ENCODE results near the gene GAS1.

The GAS1 gene

DNA sequence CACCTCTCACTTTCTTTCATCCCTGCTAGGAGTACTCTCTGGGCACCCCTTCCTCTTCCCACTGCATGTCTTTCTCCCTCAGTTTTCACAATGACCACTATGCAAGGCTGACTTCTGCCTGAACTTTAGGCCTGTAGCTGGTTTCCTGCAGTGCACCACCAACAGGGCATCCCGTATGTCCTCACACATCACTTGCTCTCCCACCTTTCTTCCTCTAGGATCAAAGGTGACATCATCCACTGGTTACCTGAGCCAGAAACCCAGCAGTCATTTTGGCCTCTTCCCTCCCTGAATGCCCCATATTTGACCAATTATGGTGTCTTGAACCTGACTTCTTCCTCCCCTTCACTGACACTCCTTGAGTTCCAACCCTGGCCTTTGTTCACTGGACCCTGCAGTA lies 8.5 kb downstream of the GAS1 start:
- TF ChIP-seq, protein P1, sequence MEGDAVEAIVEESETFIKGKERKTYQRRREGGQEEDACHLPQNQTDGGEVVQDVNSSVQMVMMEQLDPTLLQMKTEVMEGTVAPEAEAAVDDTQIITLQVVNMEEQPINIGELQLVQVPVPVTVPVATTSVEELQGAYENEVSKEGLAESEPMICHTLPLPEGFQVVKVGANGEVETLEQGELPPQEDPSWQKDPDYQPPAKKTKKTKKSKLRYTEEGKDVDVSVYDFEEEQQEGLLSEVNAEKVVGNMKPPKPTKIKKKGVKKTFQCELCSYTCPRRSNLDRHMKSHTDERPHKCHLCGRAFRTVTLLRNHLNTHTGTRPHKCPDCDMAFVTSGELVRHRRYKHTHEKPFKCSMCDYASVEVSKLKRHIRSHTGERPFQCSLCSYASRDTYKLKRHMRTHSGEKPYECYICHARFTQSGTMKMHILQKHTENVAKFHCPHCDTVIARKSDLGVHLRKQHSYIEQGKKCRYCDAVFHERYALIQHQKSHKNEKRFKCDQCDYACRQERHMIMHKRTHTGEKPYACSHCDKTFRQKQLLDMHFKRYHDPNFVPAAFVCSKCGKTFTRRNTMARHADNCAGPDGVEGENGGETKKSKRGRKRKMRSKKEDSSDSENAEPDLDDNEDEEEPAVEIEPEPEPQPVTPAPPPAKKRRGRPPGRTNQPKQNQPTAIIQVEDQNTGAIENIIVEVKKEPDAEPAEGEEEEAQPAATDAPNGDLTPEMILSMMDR (IDR thresholded peaks at IDR 0.05; ENCODE audit: low read length, missing control alignments) = no peak
- no peak overlapping the region for H3K4me3 ChIP-seq (replicated peaks; ENCODE audit: low read depth, low read length)
- DNase-seq (ENCODE audit: low read depth) = no peak

- no peak overlapping the region for H3K4me3 ChIP-seq (replicated peaks; ENCODE audit: low read depth, low read length)
- DNase-seq (ENCODE audit: low read depth) = no peak
- TF ChIP-seq, protein P1 (IDR thresholded peaks at IDR 0.05; ENCODE audit: low read length, missing control alignments) = no peak
Observed at GRCh38 chr9:86926145-86926544, 21.2 kb downstream of the GAS1 start.

- peak; percentile 36 for DNase-seq (ENCODE audit: low read depth)
- H3K4me3 ChIP-seq (replicated peaks; ENCODE audit: low read depth, low read length) = no peak overlapping the region
- TF ChIP-seq, protein P1 (IDR thresholded peaks at IDR 0.05; ENCODE audit: low read length, missing control alignments) = no peak
Observed at GRCh38 chr9:86925686-86926085, 21.6 kb downstream of the GAS1 start.

- DNase-seq (ENCODE audit: low read depth) = no peak
- no peak overlapping the region for H3K4me3 ChIP-seq (replicated peaks; ENCODE audit: low read depth, low read length)
- TF ChIP-seq, protein P1 (IDR thresholded peaks at IDR 0.05; ENCODE audit: low read length, missing control alignments) = no peak
Observed at GRCh38 chr9:86924206-86924605, 23.1 kb downstream of the GAS1 start.

GRCh38 chr9:86921151-86921923 lies 26.0 kb downstream of the GAS1 start:
- TF ChIP-seq, protein P1 (IDR thresholded peaks at IDR 0.05; ENCODE audit: low read length, missing control alignments) = no peak
- no peak overlapping the region for H3K4me3 ChIP-seq (replicated peaks; ENCODE audit: low read depth, low read length)
- no peak for DNase-seq (ENCODE audit: low read depth)

DNA sequence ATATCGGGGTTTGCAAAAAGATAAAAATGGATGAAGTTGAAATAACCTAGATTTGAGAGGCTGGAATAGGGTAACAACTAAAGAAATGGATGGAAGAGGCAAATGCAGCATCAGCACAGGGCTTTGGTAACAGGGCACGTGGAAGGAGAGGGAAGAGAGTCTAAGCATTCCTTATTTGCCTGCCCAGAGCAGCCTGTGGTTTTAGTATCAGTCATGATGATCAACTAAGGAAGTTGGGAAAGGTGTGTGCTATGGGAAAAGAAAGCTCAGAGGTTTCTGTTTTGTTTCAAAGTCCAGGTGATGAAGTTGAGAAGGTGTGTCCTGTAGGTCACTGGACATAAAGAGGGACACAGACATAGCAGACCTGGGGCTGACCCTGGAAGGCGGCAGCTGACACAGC lies 28.8 kb downstream of the GAS1 start:
- TF ChIP-seq, protein P1 (IDR thresholded peaks at IDR 0.05; ENCODE audit: low read length, missing control alignments) = no peak
- H3K4me3 ChIP-seq (replicated peaks; ENCODE audit: low read depth, low read length) = no peak overlapping the region
- no peak for DNase-seq (ENCODE audit: low read depth)

DNA sequence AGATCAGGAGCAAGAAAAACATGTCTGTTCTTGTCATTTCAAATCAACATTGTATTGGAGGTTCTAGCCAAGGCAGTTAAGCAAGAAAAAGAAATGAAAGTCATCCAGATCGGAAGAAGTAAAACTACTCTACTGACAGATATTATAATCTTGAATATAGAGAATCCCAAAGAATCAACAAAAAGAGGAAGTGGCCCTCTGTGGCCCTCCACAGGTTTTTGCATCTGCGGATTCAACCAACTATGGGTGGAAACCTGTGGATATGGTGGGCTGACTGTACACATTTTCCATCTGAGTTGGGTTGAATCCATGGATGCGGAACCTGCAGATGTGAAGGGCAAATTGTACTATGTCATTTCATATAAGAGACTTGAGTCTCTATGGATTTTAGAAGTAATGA lies 35.1 kb downstream of the GAS1 start:
- no peak overlapping the region for H3K4me3 ChIP-seq (replicated peaks; ENCODE audit: low read depth, low read length)
- no peak for DNase-seq (ENCODE audit: low read depth)
- TF ChIP-seq, protein P1 (IDR thresholded peaks at IDR 0.05; ENCODE audit: low read length, missing control alignments) = no peak

Data from fibroblast of pulmonary artery (primary cell).